Skin epidermis (tissue), 12 donors: ENCODE results near the gene GNB1.

Experiments used
- H3K27ac ChIP-seq, 21 experiments: fragments of 200-600 bp; sonication (generic) in 11 of 21; one replicate each; pipeline ENCODE4 v1.5.0; 2020; ENCODE audit warnings: mild to moderate bottlenecking in 3 of 21, inconsistent platforms in 2 of 21, moderate library complexity in 2 of 21
- H3K4me3 ChIP-seq, 7 experiments: fragments of 200-600 bp; sonication (generic) in 2 of 7; one replicate each; pipeline ENCODE4 v1.5.0; 2020; ENCODE audit warnings: inconsistent platforms in 2 of 7, mild to moderate bottlenecking in 2 of 7, moderate library complexity in 1 of 7

Gene GNB1

DNA sequence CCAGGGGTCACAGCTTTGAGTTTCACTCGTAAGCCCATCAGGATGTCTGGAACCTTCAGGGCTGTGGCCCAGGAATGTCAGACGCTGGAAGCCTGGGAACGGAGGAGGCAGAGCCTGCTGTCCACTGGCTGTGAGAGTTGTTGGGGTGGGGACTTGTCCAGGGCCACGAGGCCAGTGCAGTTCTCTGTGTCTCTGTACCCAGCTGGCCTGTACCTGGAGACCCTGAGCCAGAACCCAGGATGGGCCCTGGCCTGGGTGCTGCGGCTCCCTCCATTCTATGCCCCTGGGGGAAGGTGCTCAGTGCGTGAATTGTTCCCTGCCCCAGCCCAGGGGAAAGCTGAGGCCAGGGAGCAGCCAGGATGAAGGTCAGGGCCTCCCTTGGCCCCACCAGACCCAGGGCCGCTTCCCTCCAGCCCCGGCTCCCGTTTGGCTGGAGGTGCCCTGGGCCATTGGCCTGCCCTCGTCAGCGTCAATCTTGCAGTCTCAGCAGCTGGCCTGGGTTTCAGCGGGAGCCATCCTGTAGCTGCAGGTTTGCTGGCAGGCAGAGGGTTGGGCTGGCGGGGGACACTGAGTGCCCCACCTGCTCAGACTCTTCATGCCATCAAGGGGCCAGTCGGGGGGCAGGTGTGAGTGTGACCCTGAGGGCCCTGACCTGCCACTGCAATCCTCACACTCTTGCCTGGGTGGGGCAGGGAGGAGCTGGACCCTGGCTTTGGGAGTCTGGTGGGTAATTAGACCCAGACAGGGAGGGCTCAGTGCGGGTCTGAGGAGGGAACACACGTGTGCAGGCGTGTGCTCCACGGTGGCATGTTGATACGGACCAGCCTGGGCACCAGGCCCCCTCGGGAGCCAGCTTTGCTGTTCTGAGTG is 23.4 kb upstream of the GNB1 start:
- Histone ChIP-seq H3K4me3 (no peak overlapping the region), H3K27ac (no peak overlapping the region)

DNA sequence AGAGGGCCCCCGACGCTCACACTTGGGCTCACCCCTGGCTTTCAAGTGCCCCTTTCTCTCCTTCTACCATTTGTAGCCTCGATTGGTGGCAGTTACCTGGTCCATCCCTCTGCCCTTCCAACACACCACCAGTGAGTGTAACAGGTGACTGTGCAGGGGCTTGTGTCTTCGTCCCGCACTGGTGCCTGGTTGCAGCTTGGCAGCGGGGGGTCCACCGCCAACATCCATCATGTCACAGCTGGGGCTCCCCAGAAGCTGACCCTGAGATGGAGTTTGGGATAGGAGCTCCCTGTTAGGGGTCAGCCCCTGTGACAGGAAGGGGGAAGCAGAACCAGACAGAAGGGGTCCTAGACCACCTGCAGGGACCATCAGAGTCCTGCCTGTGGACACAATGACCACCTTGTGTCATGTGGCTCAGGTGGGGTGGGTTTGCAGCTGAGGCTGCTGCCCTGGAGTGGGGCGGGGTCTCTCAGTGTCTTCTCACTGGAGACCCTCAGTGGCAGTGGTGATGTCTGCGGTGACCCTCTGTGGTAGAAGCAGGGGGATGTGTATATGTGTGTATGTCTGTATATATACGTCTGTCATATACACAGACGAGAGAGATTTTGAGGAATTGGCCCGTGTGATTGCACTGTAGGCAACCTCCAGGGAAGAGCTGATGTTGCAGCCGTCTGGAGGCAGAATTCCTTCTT is 20.6 kb upstream of the GNB1 start:
- H3K27ac ChIP-seq = no peak overlapping the region
- no peak overlapping the region for H3K4me3 ChIP-seq

GRCh38 chr1:1910651-1911331 is 19.9 kb upstream of the GNB1 start:
- Histone ChIP-seq H3K27ac (no peak overlapping the region), H3K4me3 (no peak overlapping the region)

DNA sequence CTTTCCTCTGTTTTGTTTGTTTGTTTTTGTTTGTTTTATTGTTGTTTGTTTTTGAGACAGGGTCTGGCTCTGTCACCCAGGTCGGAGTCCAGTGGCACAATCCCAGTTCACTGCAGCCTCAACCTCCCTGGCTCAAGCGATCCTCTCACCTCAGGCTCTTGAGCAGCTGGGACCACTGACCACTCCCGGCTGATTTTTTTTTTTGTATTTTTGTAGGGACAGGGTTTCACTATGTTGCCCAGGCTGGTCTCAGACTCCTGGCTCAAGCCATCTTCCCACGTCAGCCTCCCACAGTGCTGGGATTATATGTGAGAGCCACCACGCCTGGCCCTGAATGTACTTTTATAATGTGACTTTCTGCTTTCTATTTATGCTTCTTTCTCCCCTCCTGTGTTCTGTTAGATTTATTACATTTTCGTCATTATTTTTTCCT is 19.2 kb upstream of the GNB1 start:
- Histone ChIP-seq H3K4me3 (peak overlapping the region; percentile 63 to 79 (median 71)), H3K27ac (peak overlapping the region in 11 of 21 experiments; percentile 75 to 96 (median 91))

DNA sequence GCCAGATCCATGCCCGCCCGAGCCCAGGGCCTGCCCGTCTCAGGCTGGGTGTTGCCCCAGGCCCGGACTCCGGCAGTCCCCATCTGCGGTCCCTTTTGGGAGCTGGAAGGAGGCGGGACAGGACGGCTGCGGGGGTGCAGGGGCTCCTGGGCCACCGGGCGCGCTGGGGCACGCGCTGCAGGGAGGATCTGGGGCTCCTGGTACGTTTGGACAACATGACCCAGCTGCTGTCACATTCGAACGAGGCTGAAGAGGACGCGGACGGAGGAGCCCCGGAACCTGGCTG is 17.6 kb upstream of the GNB1 start:
- H3K4me3 ChIP-seq = peak overlapping the region; percentile 63 to 79 (median 71)
- H3K27ac ChIP-seq = peak overlapping the region in 20 of 21 experiments; percentile 83 to 96 (median 93)

DNA sequence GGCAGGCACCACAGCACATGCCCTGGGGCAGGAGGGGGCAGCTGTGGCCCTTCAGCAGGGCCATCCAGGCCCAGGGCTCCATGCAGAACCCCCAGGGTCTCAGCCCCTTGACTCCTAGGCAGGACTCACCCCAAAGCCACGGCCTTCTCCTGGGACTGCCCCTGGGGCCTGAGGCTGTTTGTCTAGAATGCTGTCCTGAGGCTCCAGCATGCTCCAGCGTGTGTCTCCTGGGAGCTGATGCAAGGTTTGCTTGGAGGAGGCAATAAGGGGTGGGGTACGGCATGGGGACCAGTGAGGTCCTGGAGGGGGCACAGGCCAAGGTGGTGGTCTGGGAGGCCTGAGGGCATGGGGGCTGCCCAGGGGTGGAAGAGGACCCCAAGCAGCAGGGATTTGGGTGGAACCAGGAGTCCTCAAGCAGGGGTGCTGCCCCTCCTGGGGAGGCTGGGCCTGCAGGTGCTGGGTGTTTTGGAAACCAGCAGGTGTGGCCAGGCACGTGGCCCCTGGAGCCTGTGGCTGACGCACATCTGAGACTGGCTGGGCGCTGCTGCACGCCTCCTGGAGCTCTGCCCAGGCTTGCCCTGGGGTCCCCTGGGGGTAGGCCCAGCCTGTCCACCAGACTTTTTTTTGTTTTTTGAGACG is 16.3 kb upstream of the GNB1 start:
- no peak overlapping the region for H3K4me3 ChIP-seq
- peak overlapping the region in 6 of 21 experiments; percentile 7 to 96 (median 16) for H3K27ac ChIP-seq

DNA sequence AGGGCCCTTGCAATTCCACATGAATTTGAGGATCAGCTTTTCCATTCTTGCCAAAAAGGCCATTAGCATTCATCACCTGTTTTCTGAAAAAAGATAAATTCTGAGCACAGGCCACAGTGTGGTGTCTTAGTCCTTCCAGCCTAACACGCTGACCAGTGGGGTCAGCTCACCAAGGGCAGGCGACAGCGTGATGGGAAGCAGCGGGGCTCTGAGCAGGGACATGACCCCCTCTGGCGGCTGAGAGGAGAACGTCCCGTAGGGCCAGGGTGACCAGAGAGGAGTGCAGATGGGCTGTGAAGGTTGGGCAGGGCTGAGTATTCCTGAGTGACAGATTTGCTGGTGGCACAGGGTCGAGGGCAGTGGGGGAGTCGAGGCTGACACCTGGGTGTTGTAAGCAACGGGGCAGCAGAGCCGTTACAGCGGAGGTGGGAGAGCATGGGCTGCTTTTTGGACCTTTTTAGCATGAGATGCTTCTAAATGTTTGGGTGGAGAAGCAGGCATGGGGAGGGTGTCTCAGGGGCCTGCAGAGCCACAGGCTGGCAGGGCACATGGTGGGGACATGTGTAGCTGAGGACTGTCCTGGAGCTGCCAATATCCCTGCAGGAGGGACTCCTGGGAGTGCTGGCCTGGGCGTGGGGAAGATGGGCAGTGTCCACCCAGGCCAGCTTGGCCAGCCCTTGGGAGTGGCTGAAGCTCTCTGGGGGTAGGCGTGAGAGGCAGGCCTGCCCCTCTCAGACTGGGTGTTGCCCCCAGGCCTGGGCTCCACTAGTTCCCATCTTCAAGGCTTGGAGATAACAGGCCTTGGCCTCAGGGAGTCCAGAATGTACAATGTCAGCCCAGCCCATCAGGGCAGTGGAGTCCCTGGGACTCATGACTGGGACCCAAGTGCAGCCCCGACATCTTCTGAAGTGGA is 15.6 kb upstream of the GNB1 start:
- H3K4me3 ChIP-seq = no peak overlapping the region
- H3K27ac ChIP-seq = peak overlapping the region in 3 of 21 experiments; percentile 7 to 17 (median 12)

DNA sequence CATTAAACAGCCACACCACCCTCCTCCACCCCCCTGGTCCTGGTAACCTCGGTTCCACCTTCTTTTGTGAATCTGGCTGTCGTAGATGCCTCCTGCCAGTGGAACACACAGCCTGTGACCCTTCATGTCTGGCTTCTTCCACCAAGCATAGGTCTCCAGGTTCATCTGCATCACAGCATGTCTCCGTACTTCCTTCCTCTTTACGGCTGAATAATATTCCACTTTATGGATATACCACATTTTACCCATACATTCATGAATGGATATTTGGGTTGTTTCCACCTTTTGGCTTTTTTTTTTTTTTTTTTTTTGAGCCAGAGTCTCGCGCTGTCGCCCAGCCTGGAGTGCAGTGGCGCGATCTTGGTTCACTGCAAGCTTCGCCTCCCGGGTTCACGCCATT is 12.3 kb upstream of the GNB1 start:
- no peak overlapping the region for H3K27ac ChIP-seq

GRCh38 chr1:1901641-1902294 is 10.9 kb upstream of the GNB1 start:
- Histone ChIP-seq H3K4me3 (no peak overlapping the region), H3K27ac (no peak overlapping the region)

More for the DNA sequence above, 12.3 kb upstream of the GNB1 start:
- no peak overlapping the region for H3K4me3 ChIP-seq

GRCh38 chr1:1900883-1901640 is 10.2 kb upstream of the GNB1 start:
- H3K27ac ChIP-seq = no peak overlapping the region
- no peak overlapping the region for H3K4me3 ChIP-seq

DNA sequence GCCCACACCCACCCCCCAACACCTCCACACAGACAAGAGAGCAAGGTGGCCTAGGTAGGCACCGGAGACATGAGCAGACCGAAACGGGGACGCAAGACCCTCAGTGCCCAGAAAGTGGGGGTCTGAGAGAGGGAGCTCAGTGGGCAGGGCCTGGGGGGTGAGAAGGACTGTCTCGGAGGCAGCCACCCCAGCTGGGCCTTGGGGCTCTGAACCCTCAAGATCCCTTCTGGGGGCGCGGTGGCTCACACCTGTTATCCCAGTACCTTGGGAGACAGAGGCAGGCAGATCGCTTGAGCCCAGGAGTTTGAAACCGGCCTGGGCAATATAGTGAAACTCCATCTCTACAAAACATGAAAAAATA is 9.1 kb upstream of the GNB1 start:
- H3K27ac ChIP-seq = no peak overlapping the region
- no peak overlapping the region for H3K4me3 ChIP-seq

DNA sequence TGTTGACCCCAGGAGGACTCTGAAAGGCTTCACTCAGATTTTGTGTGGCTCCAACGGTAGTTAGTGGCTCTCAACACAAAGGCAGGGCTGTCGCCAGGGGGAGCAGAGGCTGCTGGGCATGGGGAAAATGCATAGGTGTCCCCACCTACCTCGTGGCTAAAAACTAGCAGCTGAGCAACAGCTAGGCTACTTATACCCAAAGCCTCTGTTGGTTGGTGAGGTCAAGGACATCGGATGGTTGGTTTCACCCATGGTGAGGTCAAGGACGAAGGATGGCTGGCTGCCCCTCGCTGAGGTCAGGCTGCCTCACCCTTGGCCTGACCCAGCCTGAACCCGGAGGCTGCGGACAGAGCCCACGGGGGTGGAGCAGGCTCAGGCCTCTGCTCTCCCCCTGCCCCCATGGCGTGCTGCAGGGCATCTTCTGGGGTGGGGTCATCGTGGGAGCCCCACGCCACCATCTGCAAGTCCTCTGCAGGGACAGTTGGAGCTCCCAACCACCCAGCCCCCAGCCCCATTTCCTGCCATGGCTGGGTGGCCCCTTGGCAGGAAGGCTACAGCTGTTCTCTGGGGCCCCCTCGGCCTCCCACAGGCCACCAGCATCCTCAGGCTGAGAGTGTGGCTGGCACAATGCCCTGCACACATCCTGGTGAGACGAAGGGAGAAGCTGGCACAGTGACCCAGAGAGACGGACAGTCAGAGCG is 8.5 kb upstream of the GNB1 start:
- H3K27ac ChIP-seq = no peak overlapping the region
- H3K4me3 ChIP-seq = no peak overlapping the region

DNA sequence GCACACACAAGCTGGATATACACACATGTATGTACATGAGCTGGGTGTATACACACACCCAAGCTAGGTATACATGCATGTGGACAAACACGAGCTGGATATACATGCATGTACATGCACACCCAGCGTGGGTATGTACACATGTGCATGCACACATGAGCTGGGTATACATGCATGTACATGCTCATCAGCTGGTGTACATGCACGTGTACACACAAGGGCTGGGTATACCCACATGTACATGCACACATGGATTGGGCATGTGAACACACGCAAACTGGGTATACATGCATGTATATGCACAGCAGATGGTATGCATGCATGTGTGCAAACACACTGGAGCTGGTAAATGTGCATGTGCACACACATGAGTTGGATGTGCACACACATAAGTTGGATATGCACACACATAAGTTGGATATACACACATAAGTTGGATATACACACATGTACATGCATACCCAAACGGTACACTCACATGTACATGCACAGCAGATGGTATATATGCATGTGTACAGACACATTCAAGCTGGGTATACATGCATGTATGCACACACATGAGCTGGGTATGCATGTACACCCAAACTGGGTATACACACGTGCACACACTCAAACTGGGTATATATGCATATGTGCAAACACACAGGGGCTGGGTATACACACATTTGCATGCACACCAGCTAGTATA is 7.5 kb upstream of the GNB1 start:
- Histone ChIP-seq H3K4me3 (no peak overlapping the region), H3K27ac (no peak overlapping the region)

DNA sequence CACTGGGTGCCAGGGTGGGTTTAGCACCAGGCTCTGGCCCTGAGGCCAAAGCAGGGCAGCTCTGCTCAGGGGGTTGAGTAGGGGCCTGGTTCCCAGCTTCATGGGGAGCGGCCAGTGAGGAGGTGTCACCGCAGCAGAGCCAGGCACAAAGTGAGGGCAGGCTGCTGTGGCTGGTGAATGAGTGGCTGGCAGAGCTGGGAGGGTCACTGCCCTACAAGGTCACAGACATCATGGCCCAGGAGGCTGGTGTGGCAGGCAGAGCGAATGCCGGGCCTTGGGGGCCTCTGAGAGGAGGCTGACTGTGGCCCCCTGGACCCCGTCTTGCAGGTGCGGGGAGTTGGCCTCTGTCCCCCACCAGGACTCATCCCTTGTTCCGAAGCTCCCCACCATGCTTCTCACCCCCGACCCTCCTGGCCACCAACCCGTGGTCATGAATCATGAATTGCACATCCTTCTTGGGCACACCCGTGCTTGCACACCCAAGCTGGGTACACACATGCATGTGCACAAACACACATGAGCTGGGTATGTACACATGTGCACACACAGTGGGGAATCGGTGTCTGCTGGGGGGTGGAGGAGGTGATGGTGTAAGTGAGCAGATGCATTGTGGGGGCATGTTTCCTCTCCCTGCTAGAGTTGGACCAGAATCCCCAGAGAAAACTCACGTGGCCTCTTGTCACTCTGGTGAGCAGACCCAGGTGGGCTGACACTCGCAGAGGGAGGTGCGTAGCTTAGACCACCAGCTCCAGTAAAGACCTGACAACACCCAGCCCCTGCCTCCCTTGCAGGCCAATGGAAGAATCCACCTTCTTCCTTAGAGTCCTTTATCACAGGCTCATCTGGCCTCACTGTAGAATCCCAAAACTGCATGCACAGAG is 4.8 kb upstream of the GNB1 start:
- peak overlapping the region in 2 of 21 experiments; percentile 27 to 37 for H3K27ac ChIP-seq
- H3K4me3 ChIP-seq = no peak overlapping the region

GRCh38 chr1:1895060-1895418 is 4.2 kb upstream of the GNB1 start:
- H3K4me3 ChIP-seq = peak overlapping the region in 1 of 7 experiments; percentile 0
- peak overlapping the region in 2 of 21 experiments; percentile 27 to 37 for H3K27ac ChIP-seq
